HG03097 (cell line): ENCODE results near the gene HMOX1.
A peak's percentile ranks its signal among the peaks of the same experiment; 100 is the strongest.
"Not testable (repeated sequence)": the region's sequence is repeated elsewhere in the genome, so short reads cannot be mapped to it uniquely, and the experiment has no call there.

Experiments
- ATAC-seq: cut with Tn5 transposase; IDR thresholded peaks from one replicate; pipeline ENCODE4 v1.9.1; 2021; ENCODE audit not compliant: unreplicated experiment, low FRiP score

The HMOX1 gene

GRCh38 chr22:35349704-35350538 lies 31.0 kb upstream of the HMOX1 start:
- ATAC-seq, result no peak

- ATAC-seq, result peak; percentile 57
These were observed 30.1 kb upstream of the HMOX1 start for GRCh38 chr22:35350539-35351503.

GRCh38 chr22:35352214-35353111 lies 28.4 kb upstream of the HMOX1 start:
- no peak for ATAC-seq

GRCh38 chr22:35353318-35353717 lies 27.6 kb upstream of the HMOX1 start:
- no peak for ATAC-seq

GRCh38 chr22:35354068-35354467 lies 26.8 kb upstream of the HMOX1 start:
- no peak for ATAC-seq

GRCh38 chr22:35357883-35358621 lies 22.8 kb upstream of the HMOX1 start:
- ATAC-seq, result no peak

- ATAC-seq, result no peak
These were observed 21.4 kb upstream of the HMOX1 start for GRCh38 chr22:35359380-35360065.

- ATAC-seq, result no peak
These were observed 19.8 kb upstream of the HMOX1 start for GRCh38 chr22:35361001-35361558.

GRCh38 chr22:35363566-35364086 lies 17.3 kb upstream of the HMOX1 start:
- no peak for ATAC-seq

- ATAC-seq, result not testable (repeated sequence)
These were observed 16.7 kb upstream of the HMOX1 start for GRCh38 chr22:35364230-35364629.

- ATAC-seq, result no peak
These were observed 13.5 kb upstream of the HMOX1 start for GRCh38 chr22:35367331-35367886.

GRCh38 chr22:35368386-35368785 lies 12.5 kb upstream of the HMOX1 start:
- ATAC-seq, result no peak

- no peak for ATAC-seq
These were observed 10.9 kb upstream of the HMOX1 start for GRCh38 chr22:35369996-35370395.

- ATAC-seq, result no peak
These were observed 7.1 kb upstream of the HMOX1 start for GRCh38 chr22:35373781-35374180.

GRCh38 chr22:35375031-35375430 lies 5.9 kb upstream of the HMOX1 start:
- ATAC-seq, result no peak

- no peak for ATAC-seq
These were observed 5.4 kb upstream of the HMOX1 start for GRCh38 chr22:35375526-35375925.

GRCh38 chr22:35376728-35377472 lies 4.0 kb upstream of the HMOX1 start:
- ATAC-seq, result peak; percentile 35

GRCh38 chr22:35377735-35378134 lies 3.2 kb upstream of the HMOX1 start:
- ATAC-seq, result no peak
